Right atrium auricular region (tissue), 2 donors: ENCODE results near the gene EMC9. TPM values are rescaled to one million over a fixed set of nuclear protein-coding genes. Genes with fewer than 3 reads are reported as not detected.

ENCODE experiments used
- DNase-seq: peaks from one replicate; pipeline ENCODE4 v3.0.0-alpha.2; 2019; ENCODE audit warnings: low spot score
- H3K27ac ChIP-seq, 2 donors: fragments of 200-600 bp; sonication (generic); 1 replicate in 1 of 2; 2 replicates in 1 of 2; pipeline ENCODE4 v1.5.1; 2016 to 2019
- H3K27me3 ChIP-seq, 2 donors: fragments of 200-600 bp; sonication (generic); one replicate each; pipeline versions ENCODE4 v1.5.1 to v1.6.0; 2017 to 2019
- H3K36me3 ChIP-seq: fragments of 200-600 bp; sonication (generic); one replicate; pipeline ENCODE4 v1.5.1; 2016
- H3K4me1 ChIP-seq, 2 donors: fragments of 200-600 bp; sonication (generic); one replicate each; pipeline versions ENCODE4 v1.5.1 to v1.6.0; 2017 to 2019
- H3K4me3 ChIP-seq, 2 donors: fragments of 200-600 bp; sonication (generic); 1 replicate in 1 of 2; 2 replicates in 1 of 2; pipeline ENCODE4 v1.5.1; 2017 to 2019; ENCODE audit warnings: mild to moderate bottlenecking in 1 of 2, moderate library complexity in 1 of 2
- H3K9me3 ChIP-seq, 2 donors: fragments of 200-600 bp; sonication (generic); one replicate each; pipeline ENCODE4 v1.5.1; 2019
- total RNA-seq, 2 donors: library from RNA; depleted of rRNA; stranded (reverse); fragments of >200 nt; gene quantifications; one replicate each; pipeline ENCODE4 v1.1.0, GENCODE V29; 2016
- TF ChIP-seq, protein P1 (sequence below), 2 donors: fragments of 200-600 bp; sonication (generic); IDR thresholded peaks; one replicate each; pipeline ENCODE4 v1.5.1; 2019; ENCODE audit warnings: antibody characterized with exemption in 2 of 2

The EMC9 gene
- total RNA-seq, 2 donors from 2014 or later = 9.9 to 16.8 TPM

- Histone ChIP-seq H3K27ac (peak overlapping the region; percentile 96), H3K27me3 (no peaks in the 10 kb centered on the region), H3K4me3 (peak overlapping the region; percentile 62 to 68), H3K4me1 (peaks cover 0 to 30% of the 10 kb centered on the region in 2 donors), H3K9me3 (no peaks in the 10 kb centered on the region), H3K36me3 (peaks cover 71% of the 10 kb centered on the region)
- no peak for DNase-seq
- TF ChIP-seq, protein P1, sequence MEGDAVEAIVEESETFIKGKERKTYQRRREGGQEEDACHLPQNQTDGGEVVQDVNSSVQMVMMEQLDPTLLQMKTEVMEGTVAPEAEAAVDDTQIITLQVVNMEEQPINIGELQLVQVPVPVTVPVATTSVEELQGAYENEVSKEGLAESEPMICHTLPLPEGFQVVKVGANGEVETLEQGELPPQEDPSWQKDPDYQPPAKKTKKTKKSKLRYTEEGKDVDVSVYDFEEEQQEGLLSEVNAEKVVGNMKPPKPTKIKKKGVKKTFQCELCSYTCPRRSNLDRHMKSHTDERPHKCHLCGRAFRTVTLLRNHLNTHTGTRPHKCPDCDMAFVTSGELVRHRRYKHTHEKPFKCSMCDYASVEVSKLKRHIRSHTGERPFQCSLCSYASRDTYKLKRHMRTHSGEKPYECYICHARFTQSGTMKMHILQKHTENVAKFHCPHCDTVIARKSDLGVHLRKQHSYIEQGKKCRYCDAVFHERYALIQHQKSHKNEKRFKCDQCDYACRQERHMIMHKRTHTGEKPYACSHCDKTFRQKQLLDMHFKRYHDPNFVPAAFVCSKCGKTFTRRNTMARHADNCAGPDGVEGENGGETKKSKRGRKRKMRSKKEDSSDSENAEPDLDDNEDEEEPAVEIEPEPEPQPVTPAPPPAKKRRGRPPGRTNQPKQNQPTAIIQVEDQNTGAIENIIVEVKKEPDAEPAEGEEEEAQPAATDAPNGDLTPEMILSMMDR (IDR thresholded peaks at IDR 0.05) = no peak
Measured at GRCh38 chr14:24162093-24162492, 20.7 kb upstream of the EMC9 start.

- TF ChIP-seq, protein P1 (IDR thresholded peaks at IDR 0.05) = peak; percentile 90 to 93
- Histone ChIP-seq H3K4me1 (peaks cover 0 to 30% of the 10 kb centered on the region in 2 donors), H3K4me3 (peak within 1 kb of the TSS; percentile 62 to 68), H3K27ac (peak within 1 kb of the TSS; percentile 96), H3K36me3 (peaks cover 71% of the 10 kb centered on the region), H3K9me3 (no peaks in the 10 kb centered on the region), H3K27me3 (no peaks in the 10 kb centered on the region)
- peak; percentile 99 for DNase-seq
Measured at GRCh38 chr14:24160850-24161804, 19.7 kb upstream of the EMC9 start, which contains the start of gene IRF9. TSS of gene IRF9 (plus strand) at chr14:24161265. CDS start at chr14:24162145, 880 bp downstream.

DNA sequence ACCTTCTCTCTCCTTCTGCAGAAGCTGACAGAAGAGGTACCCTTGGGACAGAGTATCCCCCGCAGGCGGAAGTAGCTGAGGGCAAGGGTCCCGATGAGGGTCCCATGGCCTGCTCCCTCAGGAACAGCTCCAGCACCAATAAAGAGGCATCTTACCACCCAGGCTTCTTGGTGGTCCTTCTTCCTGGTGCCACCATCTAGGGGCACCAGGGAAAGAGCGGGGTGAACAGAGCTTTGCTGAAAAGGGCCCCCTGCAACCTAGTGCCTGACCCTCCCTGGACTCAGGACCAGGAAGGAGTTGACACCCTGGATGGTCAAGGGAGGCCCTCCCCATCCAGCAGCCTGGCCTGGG, 19.1 kb upstream of the EMC9 start:
- TF ChIP-seq, protein P1 (IDR thresholded peaks at IDR 0.05) = no peak
- peaks cover 71% of the 10 kb centered on the region for H3K36me3 ChIP-seq

GRCh38 chr14:24159777-24160498, 18.5 kb upstream of the EMC9 start:
- no peaks in the 10 kb centered on the region for H3K9me3 ChIP-seq
- peaks cover 71% of the 10 kb centered on the region for H3K36me3 ChIP-seq
- H3K4me3 ChIP-seq = no peak overlapping the region
- TF ChIP-seq, protein P1 (IDR thresholded peaks at IDR 0.05) = no peak
- H3K27ac ChIP-seq = peak overlapping the region in 1 of 2 donors; percentile 96
- no peaks in the 10 kb centered on the region for H3K27me3 ChIP-seq
- peaks cover 0 to 30% of the 10 kb centered on the region in 2 donors for H3K4me1 ChIP-seq
- no peak for DNase-seq

More for the DNA sequence above, 19.1 kb upstream of the EMC9 start:
- Histone ChIP-seq H3K4me3 (no peak overlapping the region), H3K27ac (peak overlapping the region; percentile 96), H3K27me3 (no peaks in the 10 kb centered on the region), H3K4me1 (peaks cover 0 to 30% of the 10 kb centered on the region in 2 donors), H3K9me3 (no peaks in the 10 kb centered on the region)
- no peak for DNase-seq

DNA sequence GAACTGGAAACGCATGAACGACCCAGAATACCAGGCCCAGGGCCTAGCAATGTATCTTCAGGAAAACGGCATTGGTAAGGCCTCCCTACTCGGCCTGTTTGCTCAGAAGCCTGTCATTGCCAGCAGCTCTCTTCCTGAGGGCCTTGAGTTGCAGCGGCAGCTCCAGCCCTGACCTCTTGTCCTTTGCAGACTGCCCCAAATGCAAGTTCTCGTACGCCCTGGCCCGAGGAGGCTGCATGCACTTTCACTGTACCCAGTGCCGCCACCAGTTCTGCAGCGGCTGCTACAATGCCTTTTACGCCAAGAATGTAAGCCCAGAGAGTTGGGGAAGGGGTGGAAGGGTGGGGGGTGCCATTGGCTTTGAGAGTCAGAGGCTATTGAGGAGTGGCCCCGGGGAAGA, 15.9 kb upstream of the EMC9 start:
- Histone ChIP-seq H3K4me1 (peaks cover 0 to 13% of the 10 kb centered on the region in 2 donors), H3K9me3 (no peaks in the 10 kb centered on the region), H3K27me3 (no peaks in the 10 kb centered on the region), H3K4me3 (no peak overlapping the region), H3K27ac (no peak overlapping the region), H3K36me3 (peaks cover 66% of the 10 kb centered on the region)
- no peak for DNase-seq
- TF ChIP-seq, protein P1 (IDR thresholded peaks at IDR 0.05) = no peak
